Stimulated activated CD4-positive, alpha-beta T cell treated with anti-CD3 and anti-CD28 coated beads, Interleukin-4, amount 100 ng/mL, for 48 hours (primary cell): ENCODE measurements around the gene YPEL1.

ENCODE experiments used
- DNase-seq, 2 donors: peaks; one replicate each; pipeline ENCODE4 v3.0.0-alpha.2; 2020; ENCODE audit warnings: low read depth in 2 of 2

YPEL1 gene, protein sequence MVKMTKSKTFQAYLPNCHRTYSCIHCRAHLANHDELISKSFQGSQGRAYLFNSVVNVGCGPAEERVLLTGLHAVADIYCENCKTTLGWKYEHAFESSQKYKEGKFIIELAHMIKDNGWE

DNA sequence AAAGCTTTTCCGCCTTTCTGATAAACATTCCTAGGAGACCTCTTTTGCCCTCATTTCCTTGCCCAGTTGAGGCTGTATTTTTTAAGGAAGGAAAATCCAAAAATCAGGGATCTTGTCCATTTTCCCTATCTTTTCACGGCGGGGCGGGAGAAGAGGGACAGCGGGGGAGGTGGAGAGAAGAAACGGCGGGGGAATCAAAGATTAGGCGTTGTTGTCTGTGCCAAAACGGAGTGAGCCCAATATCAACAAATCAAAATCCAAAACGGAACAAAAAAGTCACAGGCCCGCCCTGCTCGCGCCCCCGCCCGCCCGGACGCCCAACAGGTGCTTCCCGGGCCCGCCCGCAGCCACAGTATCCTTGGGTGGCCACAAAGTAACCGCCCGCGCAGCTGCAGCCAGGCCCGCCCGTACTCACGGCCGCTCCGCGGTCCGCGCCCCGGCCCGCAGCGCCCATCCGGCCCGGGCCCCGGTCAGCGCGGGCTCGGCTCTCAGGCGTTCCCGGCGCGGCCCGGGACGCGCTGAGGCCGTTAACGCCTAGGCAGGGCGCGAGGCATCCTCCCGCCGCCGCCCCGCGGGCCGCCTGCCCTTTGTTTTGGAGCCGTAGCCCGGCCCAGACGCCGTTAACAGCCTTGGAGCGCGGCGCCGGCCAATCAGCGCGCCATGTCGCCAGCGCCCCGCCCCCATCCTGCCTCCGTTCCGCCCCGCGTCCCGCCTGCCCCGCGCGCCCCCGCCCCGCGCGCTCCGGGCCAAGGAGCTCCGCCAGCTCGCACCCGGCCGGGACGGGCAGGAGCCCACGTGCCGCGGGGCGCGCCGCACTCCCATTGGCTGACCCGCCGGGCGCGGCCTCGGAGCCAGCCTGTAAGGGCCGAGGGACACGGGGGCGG is at the start of gene YPEL1:
Gene YPEL1, minus strand, starts transcription at position 595 of the 884 bp plus-strand sequence. CDS start 25,050 bp downstream, outside the sequence.
- DNase-seq, result peak; percentile 89 to 91

DNA sequence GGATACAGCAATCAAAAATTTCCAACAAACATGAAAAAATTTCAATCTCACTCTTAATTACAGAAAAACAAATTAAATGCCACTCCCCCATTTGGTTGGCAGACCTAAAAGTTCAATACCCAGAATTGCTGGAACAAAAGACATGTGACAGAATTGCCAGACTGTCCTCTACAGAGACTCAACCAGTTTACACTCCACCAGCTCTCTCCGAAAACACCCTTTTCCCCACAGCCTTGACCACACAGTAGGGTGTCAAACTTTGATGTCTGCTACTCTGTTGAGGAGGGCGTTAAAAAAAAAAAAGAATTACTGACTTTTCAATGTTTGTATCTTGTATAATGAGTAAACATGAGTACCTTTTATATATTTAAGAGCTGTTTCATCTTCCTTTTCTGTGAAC is 44.7 kb upstream of the YPEL1 start:
- no peak for DNase-seq

DNA sequence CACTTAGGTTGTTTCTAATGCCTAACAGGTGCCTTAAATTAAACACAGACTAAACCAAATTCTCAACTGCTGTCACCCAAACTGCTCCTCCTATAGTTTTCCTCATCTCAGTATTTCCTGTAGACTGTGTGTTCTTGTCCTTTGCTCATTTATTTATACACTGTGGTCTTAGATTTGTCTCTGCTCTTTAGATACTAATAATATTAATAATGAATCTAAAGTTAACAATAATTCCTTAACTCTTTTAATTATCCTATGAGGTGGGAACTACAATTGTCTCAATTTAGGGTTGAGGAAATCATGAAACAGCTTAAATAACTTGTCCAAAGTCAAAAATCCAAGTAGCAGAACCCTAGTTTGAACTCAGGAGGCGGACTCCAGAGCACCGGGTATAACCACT is 43.9 kb upstream of the YPEL1 start:
- no peak for DNase-seq

DNA sequence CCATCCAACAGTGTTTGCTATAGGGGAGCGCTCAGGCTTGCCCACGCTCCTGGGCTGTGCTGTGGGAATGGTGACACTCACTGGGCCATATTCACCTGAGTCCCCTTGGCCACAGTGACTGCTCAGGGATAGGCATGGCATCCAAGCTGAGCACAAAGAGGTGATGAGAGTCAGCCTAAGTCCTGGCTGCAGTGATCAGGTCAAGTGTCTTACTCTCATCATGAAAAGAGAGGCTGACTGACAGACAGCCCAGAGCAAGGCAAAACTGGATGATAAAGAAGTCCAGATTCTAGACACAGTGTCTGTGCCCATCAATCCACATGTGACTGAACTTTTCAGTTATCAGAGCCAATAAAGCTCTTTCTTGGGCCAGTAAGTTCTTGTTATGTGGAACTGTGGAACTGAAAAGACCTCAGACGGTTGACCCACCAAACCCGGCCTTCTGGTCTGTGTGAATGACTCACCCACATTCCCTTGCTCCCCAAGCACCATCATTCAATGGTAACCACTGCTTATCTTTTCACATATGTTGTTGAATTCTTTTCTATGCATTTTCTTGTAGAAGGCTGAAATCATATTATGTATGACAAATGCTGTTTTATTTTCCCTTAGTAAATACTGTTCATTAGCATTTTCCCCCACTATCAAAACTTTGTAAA is 43.2 kb upstream of the YPEL1 start:
- DNase-seq, result no peak

DNA sequence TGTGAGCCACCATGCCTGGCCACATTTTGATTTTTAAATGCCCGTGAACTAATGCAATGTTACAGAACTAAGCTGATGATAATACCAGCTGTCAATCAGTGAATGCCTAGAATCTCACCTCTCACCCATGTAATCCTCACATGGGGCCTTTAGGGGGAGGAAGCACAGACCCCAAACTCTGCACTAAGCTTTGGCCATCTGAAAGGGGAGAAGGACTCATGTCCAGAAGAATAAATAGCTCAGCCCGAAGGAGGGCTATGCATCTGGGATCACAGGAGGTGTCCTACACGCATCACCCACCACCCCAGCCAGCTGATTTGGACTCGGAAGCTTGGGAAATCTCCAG is 36.0 kb upstream of the YPEL1 start:
- no peak for DNase-seq

DNA sequence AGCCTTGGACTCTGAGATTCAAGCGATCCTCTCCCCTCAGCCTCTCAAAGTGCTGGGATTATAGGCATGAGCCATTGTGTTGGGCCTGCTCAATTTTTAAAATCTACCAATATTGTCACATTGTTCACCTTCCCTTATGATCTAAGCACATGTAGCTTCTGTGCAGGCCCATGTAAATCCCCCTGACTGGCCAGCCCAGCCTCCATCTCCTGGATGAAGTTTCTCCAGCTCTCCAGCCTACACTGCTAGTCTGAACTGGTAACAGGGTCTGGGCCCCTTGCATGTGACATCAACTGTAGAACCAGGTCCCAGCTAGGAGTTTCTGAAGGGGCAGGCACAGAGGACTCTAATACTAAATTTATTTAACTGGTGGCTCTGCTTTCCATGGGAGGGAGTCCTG is 32.8 kb upstream of the YPEL1 start:
- no peak for DNase-seq

DNA sequence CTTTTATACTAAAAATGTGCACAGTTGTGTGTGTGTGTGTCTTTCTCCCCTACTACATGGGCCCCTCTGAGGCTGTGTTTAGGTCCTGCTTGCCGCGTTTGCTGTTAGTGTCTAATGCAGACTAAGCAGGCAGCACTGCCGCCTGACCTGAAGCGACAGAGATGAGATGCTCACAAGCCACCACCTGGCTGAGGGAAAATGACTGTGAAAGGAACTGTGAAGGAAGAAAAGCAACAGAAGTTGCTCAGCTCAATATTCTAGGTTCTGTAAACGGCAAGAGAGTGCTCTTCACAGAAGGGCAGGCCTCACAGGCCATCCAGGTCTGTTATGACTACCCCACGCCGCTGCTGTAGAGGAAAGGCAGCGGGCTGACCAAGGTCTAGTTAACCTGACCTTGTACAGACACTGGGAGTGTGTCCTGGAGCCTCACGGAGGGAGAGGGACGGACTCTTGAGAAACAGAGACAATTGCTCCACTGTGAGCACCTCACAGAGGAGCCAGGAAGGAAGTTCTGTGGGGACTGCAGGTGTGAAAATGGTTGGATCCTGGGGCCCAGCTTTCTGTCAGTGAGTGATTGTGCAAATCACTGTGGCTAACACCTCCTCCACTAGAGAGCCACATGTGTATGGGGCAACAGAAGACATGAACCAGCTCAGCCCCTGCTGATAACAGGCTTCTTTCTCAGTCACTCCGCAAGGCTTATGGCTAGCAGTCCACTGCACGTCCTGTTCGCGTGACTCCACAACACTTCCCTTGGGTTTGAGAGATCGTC is 31.3 kb upstream of the YPEL1 start:
- DNase-seq, result peak; percentile 30 to 57

DNA sequence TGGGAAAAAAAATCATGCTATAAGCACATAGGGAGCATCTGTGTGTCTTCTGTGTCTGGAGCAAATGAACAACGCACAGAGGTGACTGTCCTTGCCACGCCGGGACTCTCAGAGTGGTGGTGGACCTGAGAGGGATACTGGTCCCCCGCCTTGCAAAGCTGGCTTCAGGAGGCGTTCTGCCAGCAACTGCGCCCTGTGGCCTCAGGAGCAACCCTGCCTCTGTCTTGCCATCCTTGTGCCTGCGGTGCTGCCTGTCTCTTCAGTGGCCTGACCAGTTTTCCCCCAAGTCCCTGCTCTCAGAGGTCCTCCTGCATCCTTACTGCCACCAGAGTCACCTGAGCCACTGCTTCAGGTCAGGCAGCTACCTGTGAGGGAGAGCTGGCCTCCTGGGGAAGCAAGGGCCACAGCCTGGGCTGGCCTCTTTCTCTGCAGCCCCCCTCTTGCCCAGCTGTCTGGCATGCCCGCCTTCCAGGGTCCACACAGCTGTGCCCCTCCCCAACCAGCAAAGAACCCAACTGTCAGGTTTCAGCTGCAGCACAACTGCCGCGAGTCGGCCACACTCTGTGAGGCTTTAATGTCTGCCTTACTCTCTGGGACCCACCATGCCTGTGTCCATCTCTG is 30.4 kb upstream of the YPEL1 start:
- DNase-seq, result no peak

DNA sequence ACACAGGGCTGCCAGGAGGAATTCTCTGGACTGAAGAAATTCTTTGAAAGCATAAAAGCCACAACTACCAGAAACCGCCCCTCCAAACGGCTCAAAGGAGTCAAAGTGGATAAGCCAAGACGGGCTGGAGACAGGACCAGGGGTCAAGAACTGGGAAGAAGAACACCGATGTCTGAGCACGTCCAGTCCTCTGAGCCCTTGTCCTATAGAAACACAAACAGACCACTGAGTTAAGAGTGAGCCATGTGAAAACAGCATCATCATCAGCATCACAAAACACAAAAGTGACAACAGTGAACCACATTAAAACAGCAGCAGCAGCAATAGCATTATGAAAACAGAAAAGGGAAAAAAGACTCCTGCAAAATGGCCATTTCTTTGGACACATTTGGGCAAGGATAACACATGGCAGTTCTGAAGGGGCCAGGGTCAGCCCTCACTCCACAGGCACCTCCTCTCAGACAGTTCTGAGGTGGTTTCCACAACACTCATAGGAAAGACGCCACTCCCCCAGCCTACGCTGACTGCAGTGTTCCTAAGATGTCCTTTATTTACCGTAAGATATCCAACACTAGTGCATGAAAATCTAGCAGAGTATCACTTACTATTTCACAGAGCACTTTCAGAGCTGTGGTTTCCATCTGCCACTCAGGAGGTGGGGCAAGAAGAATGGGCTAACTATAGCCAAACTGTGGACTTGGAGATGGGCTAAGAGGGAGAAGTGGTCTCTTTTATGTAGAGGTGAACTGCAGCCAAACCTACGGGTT is 28.6 kb upstream of the YPEL1 start:
- DNase-seq, result peak in 1 of 2 donors; percentile 30

DNA sequence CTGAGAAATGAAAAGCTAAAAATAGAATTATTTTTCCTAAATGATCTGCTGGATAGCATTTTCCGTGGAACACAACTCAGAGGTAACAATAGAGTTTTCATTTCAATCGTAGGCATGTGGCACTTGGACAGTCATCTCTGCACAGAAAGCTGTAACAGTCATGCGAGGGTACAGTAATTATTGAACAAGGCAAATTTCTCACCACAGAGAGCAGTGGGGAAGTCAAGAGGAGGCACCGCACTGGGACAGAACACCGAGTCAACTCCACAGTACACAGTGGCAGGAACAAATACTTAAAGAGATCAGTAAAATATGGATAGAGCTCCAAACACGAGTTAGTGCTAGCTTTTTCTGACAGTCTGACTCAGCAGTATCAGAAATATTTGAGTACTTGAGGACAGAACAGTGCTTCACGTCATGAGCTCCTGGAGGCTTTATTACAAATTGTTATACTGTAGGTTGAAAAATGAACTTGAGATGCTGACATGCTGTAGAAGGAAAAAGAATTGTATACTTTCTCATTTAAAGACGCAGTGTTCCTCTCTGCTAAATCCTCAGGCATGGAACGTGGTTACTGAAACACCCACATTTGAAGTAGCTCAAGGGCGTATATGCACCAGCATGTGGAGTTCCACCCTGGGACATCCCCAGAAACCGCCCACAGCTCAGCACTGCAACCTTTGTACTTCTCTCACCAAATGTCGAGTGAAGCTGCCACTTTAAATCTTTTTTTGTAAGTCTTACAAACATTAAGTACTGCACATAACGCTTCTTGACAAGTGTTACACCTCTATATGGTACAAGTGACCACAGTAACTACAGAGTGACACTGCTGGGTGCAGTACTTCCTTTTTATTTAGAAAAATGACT is 27.4 kb upstream of the YPEL1 start:
- DNase-seq, result peak; percentile 19 to 51

DNA sequence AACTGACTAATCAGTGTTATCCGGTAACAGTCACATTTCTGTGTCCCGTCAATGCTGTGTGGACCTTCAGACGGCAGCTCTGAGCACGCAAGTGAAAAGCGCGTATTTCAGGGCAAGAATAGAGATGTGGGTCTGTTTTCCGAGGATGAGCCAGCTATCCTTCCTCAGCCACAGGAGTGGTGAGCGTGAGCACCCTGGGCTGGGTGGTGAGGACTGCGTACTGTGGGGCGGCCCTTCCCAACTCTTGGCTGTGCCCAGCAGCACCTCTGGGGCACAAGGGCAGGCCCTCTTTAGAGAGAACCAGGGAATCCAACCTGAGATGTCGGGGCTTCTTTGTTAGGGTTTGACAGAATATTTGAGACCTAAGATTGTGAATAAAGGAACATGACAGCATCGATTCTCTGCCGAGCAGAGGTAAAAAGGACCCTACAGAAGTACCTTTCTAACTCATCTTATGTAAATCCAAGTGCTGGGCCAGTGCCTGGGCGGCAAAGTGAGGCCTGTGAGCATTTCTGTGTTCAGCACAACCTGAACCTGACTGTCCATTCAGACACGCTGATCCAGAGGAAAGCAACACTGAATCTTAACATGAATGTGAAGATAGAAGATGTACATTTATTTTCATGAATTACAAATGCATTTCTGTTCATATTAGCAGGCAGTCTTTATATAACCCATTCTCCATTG is 26.5 kb upstream of the YPEL1 start:
- no peak for DNase-seq

DNA sequence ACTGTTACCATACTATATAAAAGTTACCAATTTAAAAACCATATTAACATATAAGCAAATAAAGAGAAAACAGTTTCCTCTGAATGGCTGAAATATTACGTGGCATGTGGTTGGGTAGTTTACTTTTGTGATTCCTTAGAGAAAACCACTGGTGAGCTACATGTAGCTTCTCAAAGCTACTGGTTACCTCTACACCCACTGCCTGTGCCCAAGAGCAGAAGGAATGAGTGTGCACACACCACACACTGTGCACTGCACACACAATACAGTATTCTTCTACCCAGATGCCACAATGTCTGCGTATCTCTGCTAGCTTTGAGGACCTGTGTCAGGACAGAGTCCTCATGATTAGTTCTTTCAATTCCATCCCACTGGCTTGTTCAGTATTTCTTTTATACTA is 25.5 kb upstream of the YPEL1 start:
- DNase-seq, result peak in 1 of 2 donors; percentile 44

DNA sequence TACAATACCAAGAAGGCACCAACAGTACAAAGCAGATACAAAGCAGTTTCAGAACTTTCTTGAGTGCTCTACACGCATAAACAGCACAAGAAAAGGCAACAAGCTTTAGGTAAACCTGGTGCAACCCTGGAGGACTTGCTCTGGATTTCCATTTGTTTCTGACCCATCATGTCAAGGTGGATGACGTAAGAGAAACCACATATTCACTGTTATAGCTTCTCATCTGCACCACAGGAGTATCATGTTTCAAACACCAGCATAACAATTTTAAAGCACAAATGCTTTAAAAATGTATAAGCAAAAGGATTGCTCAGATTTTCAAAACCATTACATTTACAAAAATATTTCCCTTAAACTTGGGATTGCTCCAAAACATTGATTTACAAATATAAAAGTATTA is 25.0 kb upstream of the YPEL1 start:
- DNase-seq, result no peak

DNA sequence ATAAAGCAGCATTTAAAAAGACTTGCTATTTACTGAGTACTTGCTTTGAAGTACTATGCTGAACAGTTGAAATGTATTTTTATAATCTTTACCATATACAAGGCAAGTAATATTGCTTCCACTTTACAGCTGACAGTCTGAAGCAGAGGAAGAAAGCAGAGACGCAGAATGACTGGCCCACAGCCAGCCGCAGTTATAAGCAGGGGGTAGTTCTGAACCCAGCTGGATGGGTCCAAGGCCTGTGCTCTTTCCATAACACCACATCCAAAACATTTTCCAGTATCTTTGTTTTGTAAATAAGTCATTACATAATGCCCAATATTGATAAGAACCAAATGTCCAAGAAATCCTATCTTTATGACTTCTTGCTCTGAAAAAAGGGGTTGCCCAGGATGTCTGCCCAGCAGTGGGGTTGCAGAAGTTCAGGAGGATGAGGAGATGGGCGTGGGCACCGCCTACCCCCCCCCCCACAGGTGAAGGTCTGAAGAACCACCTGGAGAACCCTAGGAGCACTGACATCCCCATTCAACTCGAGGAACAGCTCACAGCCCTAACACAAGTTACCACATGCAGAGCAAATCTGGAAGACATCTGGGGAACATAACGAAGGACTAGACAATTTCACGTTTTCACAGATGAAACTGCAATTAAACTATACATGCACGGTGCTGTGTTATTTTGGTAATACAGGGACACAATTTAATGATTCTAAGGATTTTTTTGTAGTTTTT is 24.2 kb upstream of the YPEL1 start:
- DNase-seq, result no peak

DNA sequence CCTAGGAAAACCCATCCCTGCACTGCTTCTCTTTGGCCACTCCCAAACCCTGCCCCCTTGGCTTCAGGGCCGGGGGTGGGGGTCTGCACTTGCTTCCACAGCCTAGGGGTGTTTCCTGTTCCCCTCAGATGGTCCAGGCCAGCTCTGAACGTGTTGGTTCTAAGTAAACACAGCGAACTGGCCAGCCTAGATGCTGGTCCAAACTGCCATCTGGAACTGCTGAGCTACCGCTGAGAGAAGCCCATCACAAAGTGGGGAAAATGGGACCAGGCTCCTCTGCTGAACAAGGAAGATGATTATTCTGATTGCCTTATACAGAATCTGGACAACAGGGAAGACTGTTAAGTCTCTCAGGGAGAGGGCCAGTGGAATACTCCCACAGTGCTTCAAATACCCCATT is 23.5 kb upstream of the YPEL1 start:
- no peak for DNase-seq

DNA sequence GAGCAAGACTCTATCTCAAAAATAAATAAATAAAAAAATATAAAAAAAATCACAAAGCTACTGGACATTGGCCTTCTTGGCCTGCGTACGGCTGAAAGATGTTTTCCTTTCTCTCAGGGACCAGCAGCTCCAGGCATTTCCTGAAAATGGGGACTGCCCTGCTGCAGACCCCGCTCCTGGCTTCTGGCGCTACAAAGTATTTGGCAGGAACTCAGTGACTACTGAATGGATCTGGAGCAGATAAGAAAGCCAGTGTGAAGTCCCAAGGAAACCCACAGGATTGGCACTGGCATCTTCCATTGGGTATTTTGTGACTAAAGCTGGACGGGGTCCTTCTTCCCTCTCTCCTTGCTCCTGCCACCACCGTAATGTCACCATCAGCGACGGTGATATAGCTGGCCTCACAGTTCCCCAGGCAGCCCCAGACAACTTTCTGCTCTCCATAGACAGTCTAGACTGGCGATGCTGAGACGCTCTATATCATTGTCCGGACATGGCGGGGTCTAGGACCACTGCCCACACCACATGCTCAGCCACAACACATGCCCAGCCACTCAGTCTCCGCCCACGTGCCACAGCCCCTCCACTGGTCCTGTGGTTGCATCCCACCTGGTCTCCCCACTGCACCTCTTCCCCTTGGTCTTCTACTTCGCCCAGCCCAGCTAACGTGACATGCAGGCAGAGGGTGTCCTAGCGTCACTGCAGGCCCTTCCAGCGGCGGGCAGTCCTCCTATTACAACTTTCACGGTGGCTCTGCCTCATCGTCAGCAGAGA is 22.7 kb upstream of the YPEL1 start:
- DNase-seq, result no peak

DNA sequence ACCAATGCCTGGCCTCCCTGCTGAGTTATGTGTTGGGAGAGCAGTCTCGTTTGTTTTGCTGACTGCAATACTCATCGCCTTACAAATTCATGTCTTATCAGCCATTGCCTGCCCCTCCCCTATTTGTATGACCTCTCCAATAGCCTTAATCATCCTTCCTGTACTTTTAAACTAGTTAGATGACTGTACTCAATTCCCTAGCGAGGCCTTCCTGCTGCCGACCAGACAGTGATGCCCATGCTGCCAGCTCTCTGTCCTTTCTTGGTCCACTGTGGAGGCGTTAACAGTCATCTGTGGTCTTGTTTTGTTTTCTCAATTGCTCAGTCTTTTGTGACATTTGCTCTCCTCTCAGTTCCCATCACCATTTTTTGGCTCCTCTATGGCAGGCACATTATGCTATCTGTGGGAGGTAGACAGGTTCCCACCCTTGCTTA is 20.3 kb upstream of the YPEL1 start:
- no peak for DNase-seq

DNA sequence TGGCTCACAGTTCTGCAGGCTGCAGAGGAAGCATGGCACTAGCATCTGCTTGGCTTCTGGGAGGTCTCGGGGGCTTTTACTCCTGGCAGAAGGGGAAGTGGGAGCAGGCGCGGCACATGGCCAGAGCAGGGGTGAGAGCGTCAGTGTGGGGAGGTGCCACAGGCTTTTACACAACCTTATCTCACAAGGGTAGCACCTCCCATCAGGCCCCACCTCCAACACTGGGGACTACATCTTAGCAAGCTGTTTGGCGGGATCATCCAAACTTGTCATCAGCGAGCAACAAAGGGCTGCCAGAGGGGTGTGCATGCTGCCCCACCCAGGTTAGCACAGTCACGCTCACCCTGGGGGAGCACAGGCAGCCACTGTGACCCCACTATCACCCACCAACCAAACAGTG is 18.9 kb upstream of the YPEL1 start:
- no peak for DNase-seq
